NCI-H2029 (cell line): ENCODE results near the gene TIMM44.
"Not testable (repeated sequence)": the region's sequence is repeated elsewhere in the genome, so short reads cannot be mapped to it uniquely, and the experiment has no call there.

Experiments used
- DNase-seq: peaks from one replicate; lab custom pipeline; 2025; lab: John Stamatoyannopoulos, UW

Gene TIMM44

GRCh38 chr19:7944177-7944761, 803 bp upstream of the TIMM44 start:
- DNase-seq, result peak; percentile 88

GRCh38 chr19:7942981-7943443, 454 bp downstream of the TIMM44 start:
- DNase-seq, result no peak

- no peak for DNase-seq
These were observed 1.4 kb downstream of the TIMM44 start for GRCh38 chr19:7941895-7942596.

- DNase-seq, result no peak
These were observed 2.6 kb downstream of the TIMM44 start for GRCh38 chr19:7940841-7941240.

- DNase-seq, result no peak
These were observed 8.7 kb downstream of the TIMM44 start for GRCh38 chr19:7934766-7935165.

- DNase-seq, result no peak
These were observed 9.4 kb downstream of the TIMM44 start for GRCh38 chr19:7933828-7934725.

- no peak for DNase-seq
These were observed 10.1 kb downstream of the TIMM44 start for GRCh38 chr19:7933411-7933810.

GRCh38 chr19:7932930-7933300, 10.6 kb downstream of the TIMM44 start:
- no peak for DNase-seq

- DNase-seq, result no peak
These were observed 11.1 kb downstream of the TIMM44 start for GRCh38 chr19:7932276-7932929.

- no peak for DNase-seq
These were observed 12.0 kb downstream of the TIMM44 start for GRCh38 chr19:7931221-7932061.

- no peak for DNase-seq
These were observed 12.7 kb downstream of the TIMM44 start for GRCh38 chr19:7930765-7931164.

- DNase-seq, result not testable (repeated sequence)
These were observed 13.4 kb downstream of the TIMM44 start for GRCh38 chr19:7930030-7930429.

GRCh38 chr19:7928741-7929701, 14.4 kb downstream of the TIMM44 start:
- DNase-seq, result no peak

- no peak for DNase-seq
These were observed 15.1 kb downstream of the TIMM44 start for GRCh38 chr19:7928334-7928706.

GRCh38 chr19:7927605-7928333, 15.7 kb downstream of the TIMM44 start:
- DNase-seq, result no peak

GRCh38 chr19:7926727-7927604, 16.5 kb downstream of the TIMM44 start:
- no peak for DNase-seq

- DNase-seq, result peak; percentile 31
These were observed 17.3 kb downstream of the TIMM44 start, which contains the start of gene CTXN1 for GRCh38 chr19:7926021-7926726. Gene CTXN1 (minus strand): TSS chr19:7926135. CDS start chr19:7925538, 597 bp downstream.
